Measurements from ENCODE around the gene SLC7A11.

SLC7A11 gene

DNA sequence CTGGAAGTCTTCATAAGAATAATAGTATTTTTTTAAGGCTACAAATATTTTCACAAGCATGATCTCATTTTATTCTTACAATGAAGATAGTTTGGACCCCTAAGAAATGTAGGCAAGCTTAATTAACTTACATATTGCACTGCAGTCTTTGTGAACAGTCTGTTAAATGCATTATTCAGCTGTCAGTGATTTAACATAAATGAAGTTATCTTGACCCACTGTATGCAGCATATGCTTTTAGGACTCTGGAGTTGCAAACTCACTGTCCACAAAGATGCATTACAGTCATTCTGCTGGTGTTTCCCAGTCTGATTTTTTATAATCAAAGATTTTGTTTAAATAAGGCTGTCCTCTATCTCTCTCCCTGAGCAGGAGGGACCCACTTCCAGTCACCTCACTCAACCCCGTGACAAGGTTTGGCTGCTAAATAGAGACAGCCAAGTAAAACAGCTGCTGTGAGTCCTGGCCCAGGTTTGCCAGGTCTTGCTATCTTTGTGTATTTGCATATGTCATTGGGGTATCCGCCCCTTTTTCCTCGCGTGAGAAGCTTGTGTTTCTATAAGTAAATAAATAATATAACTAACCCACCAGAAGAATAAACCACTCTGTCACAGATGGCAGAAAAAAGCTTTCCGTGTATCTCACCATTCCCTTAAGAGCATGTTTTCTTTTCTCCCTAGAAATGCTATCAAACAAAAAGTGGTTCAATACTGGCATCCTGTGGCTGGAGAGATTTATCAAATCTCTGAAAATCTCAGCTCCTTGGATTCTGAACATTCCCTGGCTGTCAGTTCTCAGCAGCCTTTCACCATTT lies 67.0 kb downstream of the SLC7A11 start:
- TF ChIP-seq ZNF274 (IDR thresholded peaks at IDR 0.05; ENCODE audit: low read depth, low read length): no peak
- TF ChIP-seq YY1 (IDR thresholded peaks at IDR 0.05; ENCODE audit: insufficient read depth, insufficient read length): no peak
- no peak for TF ChIP-seq SUZ12 (IDR thresholded peaks at IDR 0.05; ENCODE audit: extremely low read depth, insufficient read depth, insufficient read length)
- DNase-seq (ENCODE audit: low read depth, low spot score): no peak
- H3K36me3 ChIP-seq (ENCODE audit: insufficient read depth, insufficient read length, low read length): peaks cover 3% of the 10 kb centered on the region

DNA sequence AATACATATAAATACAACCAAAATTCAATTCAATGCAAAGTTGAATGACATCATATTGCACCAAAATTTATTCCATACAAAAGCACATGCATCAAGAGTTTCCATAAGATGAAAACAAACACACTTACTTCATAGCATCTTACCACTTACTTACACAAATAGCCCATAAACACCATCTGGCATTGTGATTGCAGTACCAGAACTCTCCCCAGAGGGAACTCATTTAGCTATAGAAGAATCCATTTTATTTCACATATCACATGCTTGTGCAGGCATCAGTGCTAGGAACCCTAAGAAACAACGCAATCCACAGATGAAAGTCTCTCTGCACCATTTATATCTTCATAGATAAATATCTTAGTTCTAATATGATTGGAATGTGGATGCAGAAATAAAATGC lies 77.9 kb downstream of the SLC7A11 start:
- no peak for TF ChIP-seq YY1 (IDR thresholded peaks at IDR 0.05; ENCODE audit: insufficient read depth, insufficient read length)
- Histone ChIP-seq H3K36me3 (ENCODE audit: insufficient read depth, insufficient read length, low read length) (no peaks in the 10 kb centered on the region), H3K9ac (ENCODE audit: insufficient read length, low read depth) (no peak overlapping the region), H3K9me3 (ENCODE audit: insufficient read depth, low read length) (no peaks in the 10 kb centered on the region), H3K4me1 (ENCODE audit: insufficient read depth, insufficient read length) (no peaks in the 10 kb centered on the region), H3K4me3 (ENCODE audit: insufficient read length, low read depth) (no peak overlapping the region), H3K27me3 (ENCODE audit: insufficient read depth, insufficient read length) (no peaks in the 10 kb centered on the region)
- no peak for DNase-seq (ENCODE audit: low read depth, low spot score)

More for the DNA sequence above, 67.0 kb downstream of the SLC7A11 start:
- Histone ChIP-seq H3K27me3 (ENCODE audit: insufficient read depth, insufficient read length) (no peaks in the 10 kb centered on the region), H3K4me3 (ENCODE audit: insufficient read length, low read depth) (no peak overlapping the region), H3K9ac (ENCODE audit: insufficient read length, low read depth) (no peak overlapping the region), H3K9me3 (ENCODE audit: insufficient read depth, low read length) (no peaks in the 10 kb centered on the region), H3K4me1 (ENCODE audit: insufficient read depth, insufficient read length) (no peaks in the 10 kb centered on the region)

DNA sequence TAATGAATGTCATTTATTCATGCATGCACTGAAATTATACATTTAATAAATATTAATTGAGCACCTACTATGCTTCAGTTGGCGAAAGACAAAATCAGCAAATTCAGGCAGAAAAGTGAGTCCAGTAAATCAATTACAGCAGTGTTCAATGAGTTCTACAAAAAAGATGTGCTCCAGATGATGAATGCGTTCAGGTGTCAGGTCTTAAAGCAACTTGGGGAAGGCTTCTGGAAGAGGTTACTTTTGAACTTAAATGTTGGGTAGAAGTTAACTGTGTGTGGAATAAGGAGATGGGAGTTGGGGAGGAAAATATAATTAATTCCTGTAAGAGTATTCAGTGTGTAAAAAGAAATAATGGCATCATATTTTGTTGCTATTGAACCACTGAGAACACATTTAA lies 79.0 kb downstream of the SLC7A11 start:
- Histone ChIP-seq H3K9me3 (ENCODE audit: insufficient read depth, low read length) (no peaks in the 10 kb centered on the region), H3K9ac (ENCODE audit: insufficient read length, low read depth) (no peak overlapping the region), H3K27me3 (ENCODE audit: insufficient read depth, insufficient read length) (no peaks in the 10 kb centered on the region), H3K4me3 (ENCODE audit: insufficient read length, low read depth) (no peak overlapping the region), H3K4me1 (ENCODE audit: insufficient read depth, insufficient read length) (no peaks in the 10 kb centered on the region), H3K36me3 (ENCODE audit: insufficient read depth, insufficient read length, low read length) (no peaks in the 10 kb centered on the region)
- DNase-seq (ENCODE audit: low read depth, low spot score): no peak
- TF ChIP-seq YY1 (IDR thresholded peaks at IDR 0.05; ENCODE audit: insufficient read depth, insufficient read length) (no peak), ZNF274 (IDR thresholded peaks at IDR 0.05; ENCODE audit: low read depth, low read length) (no peak), SUZ12 (IDR thresholded peaks at IDR 0.05; ENCODE audit: extremely low read depth, insufficient read depth, insufficient read length) (no peak)

DNA sequence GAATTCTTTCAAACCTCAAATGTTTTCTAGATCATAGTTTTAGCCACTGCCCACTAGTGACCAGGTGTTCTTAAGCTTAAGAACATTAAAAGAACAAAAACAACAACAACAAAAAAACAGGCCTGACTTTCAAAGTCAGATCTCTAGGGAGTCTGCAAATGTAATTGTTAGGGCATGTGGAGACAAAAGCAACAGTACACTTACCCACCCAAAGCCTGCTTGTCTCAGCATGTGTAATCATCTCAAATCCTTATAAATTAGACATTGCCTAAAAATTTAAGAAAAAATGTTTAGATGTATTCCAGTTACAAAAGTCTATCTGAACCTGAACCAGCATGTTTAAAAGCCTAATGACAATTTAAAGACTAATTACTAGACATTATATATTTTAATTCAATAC lies 79.9 kb downstream of the SLC7A11 start:
- H3K4me3 ChIP-seq (ENCODE audit: insufficient read length, low read depth): no peak overlapping the region
- no peaks in the 10 kb centered on the region for H3K4me1 ChIP-seq (ENCODE audit: insufficient read depth, insufficient read length)
- H3K9me3 ChIP-seq (ENCODE audit: insufficient read depth, low read length): no peaks in the 10 kb centered on the region
- no peak for TF ChIP-seq ZNF274 (IDR thresholded peaks at IDR 0.05; ENCODE audit: low read depth, low read length)
- no peak for TF ChIP-seq YY1 (IDR thresholded peaks at IDR 0.05; ENCODE audit: insufficient read depth, insufficient read length)
- no peak for TF ChIP-seq SUZ12 (IDR thresholded peaks at IDR 0.05; ENCODE audit: extremely low read depth, insufficient read depth, insufficient read length)
- no peak overlapping the region for H3K9ac ChIP-seq (ENCODE audit: insufficient read length, low read depth)
- no peaks in the 10 kb centered on the region for H3K27me3 ChIP-seq (ENCODE audit: insufficient read depth, insufficient read length)
- no peak for DNase-seq (ENCODE audit: low read depth, low spot score)
- no peaks in the 10 kb centered on the region for H3K36me3 ChIP-seq (ENCODE audit: insufficient read depth, insufficient read length, low read length)

DNA sequence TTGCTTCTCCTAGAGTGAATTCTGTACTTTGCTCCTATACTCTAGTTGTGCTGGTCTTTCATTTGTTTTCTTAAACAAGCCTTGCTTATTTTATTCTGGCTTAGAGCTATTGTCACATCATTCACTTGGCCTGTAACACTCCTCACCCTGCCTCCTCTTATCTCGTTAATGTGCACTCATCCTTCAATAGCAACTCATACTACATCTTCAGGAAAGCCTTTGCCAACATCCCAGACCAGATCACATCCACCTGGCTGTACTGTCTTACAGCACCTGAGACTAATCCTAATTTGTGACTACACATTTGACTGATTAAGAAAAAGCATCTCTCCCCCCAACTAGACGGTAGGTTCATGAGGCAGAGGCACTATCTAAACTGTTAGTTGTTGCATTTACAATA lies 80.8 kb downstream of the SLC7A11 start:
- Histone ChIP-seq H3K9ac (ENCODE audit: insufficient read length, low read depth) (no peak overlapping the region), H3K4me3 (ENCODE audit: insufficient read length, low read depth) (no peak overlapping the region), H3K9me3 (ENCODE audit: insufficient read depth, low read length) (no peaks in the 10 kb centered on the region), H3K4me1 (ENCODE audit: insufficient read depth, insufficient read length) (no peaks in the 10 kb centered on the region), H3K36me3 (ENCODE audit: insufficient read depth, insufficient read length, low read length) (no peaks in the 10 kb centered on the region), H3K27me3 (ENCODE audit: insufficient read depth, insufficient read length) (no peaks in the 10 kb centered on the region)
- no peak for DNase-seq (ENCODE audit: low read depth, low spot score)
- no peak for TF ChIP-seq YY1 (IDR thresholded peaks at IDR 0.05; ENCODE audit: insufficient read depth, insufficient read length)
- TF ChIP-seq SUZ12 (IDR thresholded peaks at IDR 0.05; ENCODE audit: extremely low read depth, insufficient read depth, insufficient read length): no peak
- TF ChIP-seq ZNF274 (IDR thresholded peaks at IDR 0.05; ENCODE audit: low read depth, low read length): no peak

DNA sequence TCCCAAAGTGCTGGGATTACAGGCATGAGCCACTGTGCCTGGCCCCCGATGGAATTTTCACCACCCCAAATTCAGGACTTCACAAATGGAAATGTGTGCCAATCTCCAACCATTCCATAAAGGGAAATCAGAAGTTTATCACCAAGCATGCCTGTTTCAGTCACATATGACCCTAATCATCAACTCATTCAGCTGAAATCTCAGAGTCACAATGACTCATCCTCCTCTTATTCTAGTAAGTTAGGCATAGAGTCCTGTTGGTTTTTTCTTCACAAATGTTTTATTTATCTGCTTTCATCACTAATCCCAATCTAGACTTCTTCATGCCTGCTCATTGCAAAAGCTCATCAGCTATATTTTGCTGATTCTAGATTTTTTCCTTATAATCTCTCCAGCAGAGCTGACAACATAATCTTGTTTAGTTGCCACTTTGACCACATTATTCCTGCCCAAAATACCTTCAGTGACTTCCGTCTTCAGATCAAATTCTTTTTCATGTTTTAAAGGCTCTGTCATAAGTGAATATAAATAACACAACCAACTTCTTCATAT lies 83.3 kb downstream of the SLC7A11 start:
- no peaks in the 10 kb centered on the region for H3K4me1 ChIP-seq (ENCODE audit: insufficient read depth, insufficient read length)
- no peaks in the 10 kb centered on the region for H3K36me3 ChIP-seq (ENCODE audit: insufficient read depth, insufficient read length, low read length)
- H3K27me3 ChIP-seq (ENCODE audit: insufficient read depth, insufficient read length): no peaks in the 10 kb centered on the region
- TF ChIP-seq YY1 (IDR thresholded peaks at IDR 0.05; ENCODE audit: insufficient read depth, insufficient read length): no peak
- TF ChIP-seq SUZ12 (IDR thresholded peaks at IDR 0.05; ENCODE audit: extremely low read depth, insufficient read depth, insufficient read length): no peak
- TF ChIP-seq ZNF274 (IDR thresholded peaks at IDR 0.05; ENCODE audit: low read depth, low read length): no peak
- H3K9ac ChIP-seq (ENCODE audit: insufficient read length, low read depth): no peak overlapping the region
- H3K4me3 ChIP-seq (ENCODE audit: insufficient read length, low read depth): no peak overlapping the region
- no peak for DNase-seq (ENCODE audit: low read depth, low spot score)
- H3K9me3 ChIP-seq (ENCODE audit: insufficient read depth, low read length): no peaks in the 10 kb centered on the region

DNA sequence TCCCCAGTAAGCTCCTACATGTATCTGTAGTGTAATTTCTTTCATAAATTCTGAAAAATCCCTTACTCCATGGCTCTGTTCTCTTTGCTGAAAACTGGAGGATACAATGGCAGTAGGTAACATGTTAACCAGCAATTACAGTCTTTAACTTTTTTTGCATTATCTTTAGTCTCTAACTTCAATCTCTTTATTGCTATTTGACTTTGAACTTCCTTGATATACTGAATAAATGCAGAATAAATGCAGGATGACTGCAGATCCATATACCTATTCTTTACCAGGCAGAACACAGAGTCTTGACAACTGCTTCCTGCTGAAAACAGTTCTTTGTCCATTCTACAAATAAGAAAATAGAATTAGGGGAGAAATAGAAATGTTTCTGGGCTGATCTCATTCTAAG lies 101.3 kb downstream of the SLC7A11 start:
- DNase-seq (ENCODE audit: low read depth, low spot score): no peak
- TF ChIP-seq ZNF274 (IDR thresholded peaks at IDR 0.05; ENCODE audit: low read depth, low read length) (no peak), YY1 (IDR thresholded peaks at IDR 0.05; ENCODE audit: insufficient read depth, insufficient read length) (no peak), SUZ12 (IDR thresholded peaks at IDR 0.05; ENCODE audit: extremely low read depth, insufficient read depth, insufficient read length) (no peak)

More for the DNA sequence above, 101.3 kb downstream of the SLC7A11 start:
- Histone ChIP-seq H3K36me3 (ENCODE audit: insufficient read depth, insufficient read length, low read length) (no peaks in the 10 kb centered on the region), H3K9me3 (ENCODE audit: insufficient read depth, low read length) (no peaks in the 10 kb centered on the region), H3K4me3 (ENCODE audit: insufficient read length, low read depth) (no peak overlapping the region), H3K27me3 (ENCODE audit: insufficient read depth, insufficient read length) (no peaks in the 10 kb centered on the region), H3K4me1 (ENCODE audit: insufficient read depth, insufficient read length) (no peaks in the 10 kb centered on the region), H3K9ac (ENCODE audit: insufficient read length, low read depth) (no peak overlapping the region)

Data from NT2/D1 (cell line).